Gastroesophageal sphincter (tissue), 3 donors: ENCODE measurements around the gene GINS2.

Experiments used
- CTCF ChIP-seq, 4 experiments: fragments of 200-600 bp in 2 of 4; fragments of 450-650 bp in 2 of 4; sonication (generic) in 1 of 4; IDR thresholded peaks; one replicate each; pipeline ENCODE4 v1.5.1; 2017 to 2019; ENCODE audit warnings: antibody characterized with exemption in 4 of 4, mild to moderate bottlenecking in 2 of 4, moderate library complexity in 2 of 4
- POLR2A ChIP-seq, 2 donors: fragments of 450-650 bp; IDR thresholded peaks; one replicate each; pipeline ENCODE4 v1.6.1; 2017; ENCODE audit warnings: antibody characterized with exemption in 2 of 2, mild to moderate bottlenecking in 2 of 2, moderate library complexity in 1 of 2
- POLR2AphosphoS5 ChIP-seq: sonication (generic); formaldehyde crosslinking; IDR thresholded peaks from one replicate; pipeline ENCODE4 v1.6.1; 2017; ENCODE audit warnings: antibody characterized with exemption

- no peak for TF ChIP-seq CTCF (IDR thresholded peaks at IDR 0.05)
- TF ChIP-seq POLR2AphosphoS5, result no peak
- TF ChIP-seq POLR2A (IDR thresholded peaks at IDR 0.05), result no peak
Measured at GRCh38 chr16:85735225-85735635, 46.5 kb upstream of the GINS2 start.
